GM12892 (cell line): ENCODE data around the gene ABHD12.

Experiments used
- POLR2A ChIP-seq: IDR thresholded peaks from 2 replicates; pipeline ENCODE4 v1.6.1; 2011; ENCODE audit warnings: low read depth, low read length, control low read depth
- POLR2AphosphoS5 ChIP-seq: IDR thresholded peaks from 2 replicates; pipeline ENCODE4 v1.6.1; 2011; ENCODE audit warnings: low read depth, low read length, control low read depth
- TAF1 ChIP-seq: IDR thresholded peaks from 2 replicates; pipeline ENCODE4 v1.6.1; 2011; ENCODE audit warnings: low read depth, mild to moderate bottlenecking, control low read depth, low read length, borderline replicate concordance

- TF ChIP-seq POLR2A = peak; percentile 16; the same call in 1 of the 2 replicates
- TF ChIP-seq POLR2AphosphoS5 = no peak
- no peak for TF ChIP-seq TAF1
Observed at GRCh38 chr20:25296094-25297093, 94.2 kb downstream of the ABHD12 start.
